Kidney (tissue), 14 donors: ENCODE measurements around the gene POLR2A. TPM values are rescaled to one million over a fixed set of nuclear protein-coding genes. Genes with fewer than 3 reads are reported as not detected.

ENCODE experiments used
- DNase-seq, 5 donors: peaks; one replicate each; pipeline ENCODE4 v3.0.0-alpha.2; 2013 to 2020
- FAIRE-seq: peaks from 2 replicates; lab custom pipeline; 2012; peaks lifted over from hg19 to GRCh38; lab: Jason Lieb, UNC
- H3K27ac ChIP-seq, 2 donors: one replicate each; pipeline ENCODE4 v1.7.0; 2013; ENCODE audit warnings: low read depth in 2 of 2, low read length in 2 of 2, inconsistent platforms in 1 of 2
- H3K27me3 ChIP-seq: one replicate; pipeline ENCODE4 v1.7.1; 2013; ENCODE audit warnings: low read length, inconsistent platforms; ENCODE audit not compliant: control insufficient read depth, insufficient read depth
- H3K36me3 ChIP-seq, 3 donors: one replicate each; pipeline versions ENCODE4 v1.7.0 to v1.7.1; 2013; ENCODE audit warnings: low read length in 3 of 3, control low read depth in 1 of 3, inconsistent platforms in 1 of 3; ENCODE audit not compliant: insufficient read depth in 3 of 3, control insufficient read depth in 2 of 3
- H3K4me1 ChIP-seq, 3 donors: one replicate each; pipeline versions ENCODE4 v1.7.0 to v1.7.1; 2013; ENCODE audit warnings: low read length in 3 of 3, inconsistent platforms in 1 of 3, low read depth in 1 of 3; ENCODE audit not compliant: control insufficient read depth in 2 of 3, insufficient read depth in 2 of 3
- H3K4me3 ChIP-seq, 3 donors: one replicate each; pipeline versions ENCODE4 v1.7.0 to v1.8.1; 2013; ENCODE audit warnings: low read length in 3 of 3, control low read depth in 1 of 3, inconsistent platforms in 1 of 3
- H3K9ac ChIP-seq, 3 donors: one replicate each; pipeline versions ENCODE4 v1.7.0 to v1.7.1; 2013; ENCODE audit warnings: low read length in 3 of 3, control low read depth in 1 of 3, inconsistent platforms in 1 of 3
- H3K9me3 ChIP-seq, 3 donors: one replicate each; pipeline versions ENCODE4 v1.7.0 to v1.7.1; 2013; ENCODE audit warnings: low read length in 3 of 3, control low read depth in 1 of 3, inconsistent platforms in 1 of 3; ENCODE audit not compliant: control insufficient read depth in 2 of 3, insufficient read depth in 1 of 3
- CTCF ChIP-seq: IDR thresholded peaks from 3 replicates; pipeline ENCODE4 v1.5.1; 2012; ENCODE audit warnings: mild to moderate bottlenecking, moderate library complexity, borderline replicate concordance; ENCODE audit not compliant: insufficient read depth; ENCODE audit errors: extremely low read depth
- intact Hi-C: fragments of 100-400 bp; cut with DNase I; formaldehyde crosslinking; loops from one replicate; pipeline ENCODE4 v1.11.1; 2022
- polyA plus RNA-seq: library from polyadenylated mRNA; stranded (reverse); fragments of 350-450 nt; fragmentation: Illumina TruSeq; extraction: RNeasy Lipid Tissue Mini Kit (QIAGEN cat#74804); gene quantifications from one replicate; pipeline ENCODE4 v1.2.3, GENCODE V29; 2014; ENCODE audit warnings: low read depth, low replicate concordance; ENCODE audit not compliant: insufficient read depth
- total RNA-seq: library from RNA; stranded (reverse); fragmentation: NEBNext Ultra II Directional; extraction: Animal tissue kit (Norgen Biotek cat#: 25700); gene quantifications from one replicate; pipeline ENCODE4 v1.2.1, GENCODE V29; 2021
- donor health status: control.
- donor health status: control.
- donor health status: control.
- donor health status: control.
- donor health status: control.
- donor health status: DM: yes; HTN: yes; CAD: no.
- donor health status: Normal renal cell carcinoma (clear cell type).

Gene POLR2A
- total and polyA plus RNA-seq, 2 donors from 2014 or later, result 18.6 to 133 TPM

DNA sequence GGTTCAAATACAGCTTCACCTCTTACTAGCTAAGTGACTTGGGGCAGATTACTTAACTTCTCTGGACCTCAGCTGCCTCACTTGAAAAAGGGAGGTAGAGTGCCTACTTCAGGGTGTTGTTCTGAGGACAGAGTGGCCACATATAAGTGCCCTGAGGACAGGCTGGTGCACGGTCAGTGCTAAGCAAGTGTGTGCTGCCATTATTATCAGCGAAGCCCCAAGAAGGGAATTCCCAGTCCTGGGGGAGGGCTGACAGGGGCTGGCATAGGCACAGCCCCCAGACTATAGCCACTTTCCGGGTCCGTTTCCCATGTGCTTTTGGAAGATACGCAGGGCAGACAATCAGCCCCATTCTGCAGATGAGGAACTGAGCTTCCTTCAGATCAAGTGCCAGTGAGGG is 7.2 kb upstream of the POLR2A start:
- DNase-seq (peak in 1 of 5 donors; percentile 56), FAIRE-seq (no peak)
- Histone ChIP-seq H3K9me3 (no peaks in the 10 kb centered on the region), H3K27me3 (no peaks in the 10 kb centered on the region), H3K27ac (peak overlapping the region; percentile 98 to 99), H3K9ac (peak overlapping the region in 1 of 3 donors; percentile 35), H3K4me3 (peak overlapping the region in 1 of 3 donors; percentile 91), H3K36me3 (no peaks in the 10 kb centered on the region), H3K4me1 (peaks cover 2 to 39% (median 15%) of the 10 kb centered on the region in 3 donors)
- TF ChIP-seq CTCF, result no peak
- intact Hi-C loops, result no loop called here

GRCh38 chr17:7477392-7478275 is 6.5 kb upstream of the POLR2A start:
- Histone ChIP-seq H3K27me3 (no peaks in the 10 kb centered on the region), H3K36me3 (no peaks in the 10 kb centered on the region), H3K4me3 (peak overlapping the region; percentile 51 to 91 (median 77)), H3K4me1 (peaks cover 2 to 39% (median 15%) of the 10 kb centered on the region in 3 donors), H3K9ac (peak overlapping the region in 2 of 3 donors; percentile 55 to 92), H3K27ac (peak overlapping the region; percentile 98 to 99), H3K9me3 (no peaks in the 10 kb centered on the region)
- peak; percentile 72 to 87 (median 80) for DNase-seq
- no peak for FAIRE-seq
- intact Hi-C loops, result no loop called here
- TF ChIP-seq CTCF, result no peak

- H3K4me3 ChIP-seq, result peak overlapping the region; percentile 51 to 91 (median 77)
- TF ChIP-seq CTCF, result no peak
- peak overlapping the region; percentile 19 to 97 (median 92) for H3K9ac ChIP-seq
- FAIRE-seq, result no peak
- DNase-seq, result peak; percentile 55 to 88 (median 71)
- H3K27ac ChIP-seq, result peak overlapping the region; percentile 98 to 99
- H3K36me3 ChIP-seq, result no peaks in the 10 kb centered on the region
- H3K9me3 ChIP-seq, result no peaks in the 10 kb centered on the region
- no peaks in the 10 kb centered on the region for H3K27me3 ChIP-seq
- peaks cover 2 to 44% (median 15%) of the 10 kb centered on the region in 3 donors for H3K4me1 ChIP-seq
- intact Hi-C loops, result no loop called here
Observed at GRCh38 chr17:7478276-7479212, 5.6 kb upstream of the POLR2A start.
